OCI-LY3 (cell line): Measurements from ENCODE around the gene TAPT1.

ENCODE experiments used
- H2AFZ ChIP-seq: fragments of 200-600, 300-600 bp; shearing (Covaris generic); 2 replicates; pipeline ENCODE4 v1.6.0; 2014; ENCODE audit warnings: antibody characterized with exemption, low read depth, low read length
- H3K27ac ChIP-seq: fragments of 200-600, 300-600 bp; sonication (generic); 2 replicates; pipeline ENCODE4 v1.5.1; 2014; ENCODE audit warnings: mild to moderate bottlenecking, low read length, moderate library complexity, mixed read lengths
- H3K27me3 ChIP-seq: fragments of 200-600, 300-600 bp; sonication (generic); 2 replicates; pipeline ENCODE4 v1.6.1; 2014; ENCODE audit warnings: low read depth, low read length, mixed read lengths
- H3K36me3 ChIP-seq: fragments of 200-600, 300-600 bp; sonication (generic); replicated peaks from 2 replicates; pipeline ENCODE3; 2014; ENCODE audit warnings: low read depth, low read length, mixed read lengths
- H3K4me1 ChIP-seq: fragments of 300-600, 200-600 bp; sonication (generic); 2 replicates; pipeline ENCODE4 v1.6.1; 2014; ENCODE audit warnings: low read length, mixed read lengths
- H3K4me2 ChIP-seq: fragments of 200-600, 300-600 bp; sonication (generic); 2 replicates; pipeline ENCODE4 v1.6.1; 2014; ENCODE audit warnings: low read length, mixed read lengths
- H3K4me3 ChIP-seq: fragments of 300-600, 200-600 bp; sonication (generic); 2 replicates; pipeline ENCODE4 v1.5.1; 2014; ENCODE audit warnings: antibody characterized with exemption, mild to moderate bottlenecking, low read length, moderate library complexity
- H3K79me2 ChIP-seq: fragments of 300-600, 200-600 bp; shearing (Covaris generic); 2 replicates; pipeline ENCODE4 v1.6.1; 2014; ENCODE audit warnings: mild to moderate bottlenecking, low read length, mixed read lengths
- H3K9ac ChIP-seq: fragments of 300-600, 200-600 bp; shearing (Covaris generic); 2 replicates; pipeline ENCODE4 v1.6.0; 2014; ENCODE audit warnings: mild to moderate bottlenecking, low read length, moderate library complexity
- H3K9me3 ChIP-seq: fragments of 200-600, 300-600 bp; shearing (Covaris generic); 2 replicates; pipeline ENCODE4 v1.6.1; 2014; ENCODE audit warnings: low read length, mixed read lengths; ENCODE audit not compliant: insufficient read depth
- H4K20me1 ChIP-seq: fragments of 200-600, 300-600 bp; sonication (generic); 2 replicates; pipeline ENCODE4 v1.6.1; 2016; ENCODE audit warnings: low read length, mixed read lengths; ENCODE audit not compliant: insufficient read depth
- EZH2phosphoT487 ChIP-seq: fragments of 200-600 bp; shearing (Covaris generic); IDR thresholded peaks from 2 replicates; pipeline ENCODE4 v1.6.1; 2018; ENCODE audit warnings: antibody characterized with exemption, mixed run types, low read depth
- TF ChIP-seq, protein P1 (sequence below): fragments of 200-600, 300-600 bp; sonication (generic); IDR thresholded peaks from 2 replicates; pipeline ENCODE4 v1.5.1; 2014; ENCODE audit warnings: antibody characterized with exemption, low read length, low read depth

TAPT1 gene

DNA sequence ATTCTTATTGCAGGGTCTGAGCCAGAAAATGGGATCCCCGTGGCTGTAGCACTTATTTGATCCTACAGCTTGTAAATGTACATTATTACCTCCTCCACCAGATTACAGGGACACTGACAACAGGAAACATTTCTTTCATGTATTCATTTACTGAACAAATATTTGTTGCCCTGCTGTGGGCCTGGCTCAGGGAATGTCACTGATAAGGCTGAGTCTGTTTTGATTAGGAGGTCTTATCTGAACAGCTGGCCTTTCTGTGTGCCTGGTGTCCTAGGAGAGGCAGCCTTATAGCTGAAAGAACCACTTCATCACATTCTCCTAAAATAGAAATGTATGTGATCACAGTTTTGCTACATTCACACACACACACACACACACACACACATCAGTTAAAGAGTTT is 96.9 kb downstream of the TAPT1 start:
- Histone ChIP-seq H3K4me2 (no peak overlapping the region), H3K4me3 (no peak overlapping the region), H3K27me3 (no peaks in the 10 kb centered on the region), H2AFZ (no peak overlapping the region), H3K27ac (no peak overlapping the region), H3K4me1 (no peaks in the 10 kb centered on the region), H3K79me2 (no peaks in the 10 kb centered on the region), H4K20me1 (no peaks in the 10 kb centered on the region), H3K9me3 (no peaks in the 10 kb centered on the region), H3K36me3 (no peaks in the 10 kb centered on the region), H3K9ac (no peak overlapping the region)
- TF ChIP-seq EZH2phosphoT487 = no peak
- TF ChIP-seq, protein P1, sequence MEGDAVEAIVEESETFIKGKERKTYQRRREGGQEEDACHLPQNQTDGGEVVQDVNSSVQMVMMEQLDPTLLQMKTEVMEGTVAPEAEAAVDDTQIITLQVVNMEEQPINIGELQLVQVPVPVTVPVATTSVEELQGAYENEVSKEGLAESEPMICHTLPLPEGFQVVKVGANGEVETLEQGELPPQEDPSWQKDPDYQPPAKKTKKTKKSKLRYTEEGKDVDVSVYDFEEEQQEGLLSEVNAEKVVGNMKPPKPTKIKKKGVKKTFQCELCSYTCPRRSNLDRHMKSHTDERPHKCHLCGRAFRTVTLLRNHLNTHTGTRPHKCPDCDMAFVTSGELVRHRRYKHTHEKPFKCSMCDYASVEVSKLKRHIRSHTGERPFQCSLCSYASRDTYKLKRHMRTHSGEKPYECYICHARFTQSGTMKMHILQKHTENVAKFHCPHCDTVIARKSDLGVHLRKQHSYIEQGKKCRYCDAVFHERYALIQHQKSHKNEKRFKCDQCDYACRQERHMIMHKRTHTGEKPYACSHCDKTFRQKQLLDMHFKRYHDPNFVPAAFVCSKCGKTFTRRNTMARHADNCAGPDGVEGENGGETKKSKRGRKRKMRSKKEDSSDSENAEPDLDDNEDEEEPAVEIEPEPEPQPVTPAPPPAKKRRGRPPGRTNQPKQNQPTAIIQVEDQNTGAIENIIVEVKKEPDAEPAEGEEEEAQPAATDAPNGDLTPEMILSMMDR = no peak

DNA sequence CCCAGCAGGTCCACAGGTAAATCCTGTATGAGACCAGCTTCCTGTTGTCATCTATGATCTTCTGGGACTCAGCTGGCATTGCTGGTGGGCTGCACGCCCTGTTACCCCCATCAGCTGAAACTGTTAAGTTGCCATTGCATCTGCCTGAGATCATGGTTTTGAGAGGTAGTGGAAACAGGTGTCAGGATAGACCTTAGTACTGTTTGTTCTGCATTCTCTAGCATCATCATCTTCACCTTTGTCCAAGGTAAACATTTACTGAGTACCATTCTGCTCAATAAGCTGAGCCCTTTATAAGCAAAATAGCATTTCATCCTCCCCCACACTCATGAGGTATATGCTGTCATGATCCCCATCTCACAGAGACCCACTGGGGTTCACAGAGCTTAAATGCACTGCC is 99.6 kb downstream of the TAPT1 start:
- H3K4me2 ChIP-seq = no peak overlapping the region
- no peak overlapping the region for H2AFZ ChIP-seq
- no peaks in the 10 kb centered on the region for H3K36me3 ChIP-seq
- no peaks in the 10 kb centered on the region for H3K27me3 ChIP-seq
- H3K79me2 ChIP-seq = no peaks in the 10 kb centered on the region
- no peak overlapping the region for H3K9ac ChIP-seq
- H3K4me3 ChIP-seq = no peak overlapping the region
- no peaks in the 10 kb centered on the region for H3K4me1 ChIP-seq
- TF ChIP-seq EZH2phosphoT487 = no peak
- TF ChIP-seq, protein P1 = no peak
- H4K20me1 ChIP-seq = no peaks in the 10 kb centered on the region
- H3K27ac ChIP-seq = no peak overlapping the region
- no peaks in the 10 kb centered on the region for H3K9me3 ChIP-seq

DNA sequence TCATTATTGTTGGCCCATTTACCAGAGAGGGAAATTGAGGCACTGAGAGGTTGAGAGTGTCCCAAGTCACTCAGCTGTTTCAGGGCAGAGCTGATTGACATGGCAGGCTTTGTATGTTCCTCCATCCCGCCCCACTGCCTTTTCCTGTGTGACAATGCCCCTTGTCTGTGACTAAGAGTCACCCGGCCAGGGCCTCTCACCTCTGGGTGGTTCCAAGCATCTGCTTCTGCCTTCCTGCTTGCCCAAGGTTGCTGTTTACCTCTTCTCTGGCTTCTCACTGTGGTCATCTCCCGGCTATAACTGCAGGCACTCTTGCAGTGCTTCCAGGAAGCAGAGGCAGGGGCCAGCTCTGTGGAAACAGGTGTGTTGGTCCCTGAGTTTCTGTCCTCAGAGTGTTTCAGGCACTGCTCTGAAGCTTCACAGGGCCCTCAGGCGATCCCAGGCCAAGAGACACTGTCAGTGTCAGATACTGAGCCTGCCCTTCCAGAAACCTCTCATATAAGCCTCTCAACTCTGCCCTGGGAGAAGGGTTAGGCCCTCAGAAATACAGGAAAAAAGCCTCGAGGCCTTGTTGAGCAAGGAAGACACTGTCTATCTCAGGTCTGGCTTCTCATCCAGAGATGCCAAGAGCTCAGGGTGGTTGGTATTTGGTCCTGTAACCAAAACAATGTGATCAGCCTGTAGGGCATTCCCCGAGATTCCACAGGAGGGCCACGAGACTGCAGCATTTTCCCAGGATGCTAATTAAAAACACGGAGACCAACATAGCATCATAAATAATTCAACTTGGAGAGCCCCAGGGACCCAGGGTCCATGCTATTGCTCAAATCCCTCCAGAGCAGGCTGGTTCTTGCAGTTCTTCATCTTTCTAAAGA is 100.5 kb downstream of the TAPT1 start:
- TF ChIP-seq, protein P1 = no peak
- TF ChIP-seq EZH2phosphoT487 = no peak
- Histone ChIP-seq H3K4me1 (no peaks in the 10 kb centered on the region), H2AFZ (no peak overlapping the region; the same call in 1 of the 2 replicates), H3K4me2 (no peak overlapping the region), H3K9ac (no peak overlapping the region), H3K27me3 (no peaks in the 10 kb centered on the region), H3K36me3 (no peaks in the 10 kb centered on the region), H4K20me1 (no peaks in the 10 kb centered on the region), H3K79me2 (no peaks in the 10 kb centered on the region), H3K9me3 (no peaks in the 10 kb centered on the region), H3K27ac (no peak overlapping the region), H3K4me3 (no peak overlapping the region)

DNA sequence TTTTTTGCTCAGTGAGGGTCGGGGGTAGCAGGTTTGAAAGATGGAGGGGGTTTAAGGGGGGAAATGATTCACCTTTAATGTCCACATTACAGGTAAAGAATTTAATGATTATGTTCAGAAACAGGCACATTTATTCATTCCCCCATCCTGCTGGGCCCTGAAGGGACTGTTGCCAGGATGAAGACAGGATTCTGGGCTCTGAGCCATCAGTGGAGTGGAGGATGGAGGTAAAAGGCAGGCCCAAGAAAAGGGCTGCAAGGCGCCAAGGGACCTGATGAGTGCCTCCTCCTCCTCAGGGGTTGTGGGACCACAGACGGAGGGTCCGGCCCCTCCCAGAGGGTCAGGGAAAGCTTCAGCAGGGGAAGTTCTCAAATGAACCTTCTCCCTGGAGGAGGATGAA is 102.0 kb downstream of the TAPT1 start:
- no peaks in the 10 kb centered on the region for H3K36me3 ChIP-seq
- H3K4me1 ChIP-seq = no peaks in the 10 kb centered on the region
- no peaks in the 10 kb centered on the region for H4K20me1 ChIP-seq
- H3K4me2 ChIP-seq = no peak overlapping the region
- H3K27ac ChIP-seq = no peak overlapping the region
- H3K4me3 ChIP-seq = no peak overlapping the region
- no peaks in the 10 kb centered on the region for H3K27me3 ChIP-seq
- H3K9ac ChIP-seq = no peak overlapping the region
- no peak overlapping the region for H2AFZ ChIP-seq
- no peaks in the 10 kb centered on the region for H3K9me3 ChIP-seq
- no peak for TF ChIP-seq EZH2phosphoT487
- no peaks in the 10 kb centered on the region for H3K79me2 ChIP-seq
